ENCODE measurements around the gene SPON1. TPM values are rescaled to one million over a fixed set of nuclear protein-coding genes. Genes with fewer than 3 reads are reported as not detected.

Gene SPON1
- total and polyA plus RNA-seq, 10 of the 15 experiments (the other 5 are each of a cell fraction or from before 2014, with no cell fraction given), result 0.13 to 1.1 (median 0.18) TPM; not detected in 5

- no peak for FAIRE-seq
- ChIA-PET POLR2A (no interaction called here), CTCF (no interaction called here), SMC1A (ENCODE audit: uncharacterized antibody, unreplicated experiment) (interaction anchor here (0.6 to 1.1 kb wide), 4 partner anchors 9 to 359 kb away, joined by 3 to 6 read pairs (median 3); no protein-coding TSS in a partner anchor), RAD21 (ENCODE audit: unreplicated experiment) (no interaction called here)
- Histone ChIP-seq H3K27ac (ENCODE audit: control insufficient read depth, insufficient read depth) (no peak overlapping the region), H3K79me2 (ENCODE audit: control insufficient read depth, insufficient read depth, low read length) (no peaks in the 10 kb centered on the region), H3K27me3 (replicated peaks in 1 of 2; ENCODE audit: control insufficient read depth in 2 of 2, insufficient read depth in 2 of 2, low read length in 1 of 2) (no peaks in the 10 kb centered on the region), H4K20me1 (ENCODE audit: control insufficient read depth, insufficient read depth) (no peaks in the 10 kb centered on the region), H3K4me3 (no peak overlapping the region), H3K36me3 (ENCODE audit: control insufficient read depth in 2 of 2, insufficient read depth in 2 of 2, low read length in 1 of 2) (no peaks in the 10 kb centered on the region), H3K4me2 (ENCODE audit: control insufficient read depth, insufficient read depth) (no peak overlapping the region), H2AFZ (ENCODE audit: control insufficient read depth, low read depth, low read length) (no peak overlapping the region), H3K9me3 (replicated peaks; ENCODE audit: control insufficient read depth, insufficient read depth, low read length) (no peaks in the 10 kb centered on the region), H3K4me1 (ENCODE audit: control insufficient read depth, insufficient read depth, low read length) (no peaks in the 10 kb centered on the region), H3K9ac (ENCODE audit: control insufficient read depth, insufficient read depth, low read length) (no peak overlapping the region)
- DNase-seq (ENCODE audit: low read depth, low spot score), result no peak
- in situ Hi-C loops (cut with MboI) (no loop called here), intact Hi-C loops (cut with micrococcal nuclease; ENCODE audit: unreplicated experiment) (no loop called here)
- BruUV-seq (replicated peaks), result no TSS peak
- TF ChIP-seq, protein P1, sequence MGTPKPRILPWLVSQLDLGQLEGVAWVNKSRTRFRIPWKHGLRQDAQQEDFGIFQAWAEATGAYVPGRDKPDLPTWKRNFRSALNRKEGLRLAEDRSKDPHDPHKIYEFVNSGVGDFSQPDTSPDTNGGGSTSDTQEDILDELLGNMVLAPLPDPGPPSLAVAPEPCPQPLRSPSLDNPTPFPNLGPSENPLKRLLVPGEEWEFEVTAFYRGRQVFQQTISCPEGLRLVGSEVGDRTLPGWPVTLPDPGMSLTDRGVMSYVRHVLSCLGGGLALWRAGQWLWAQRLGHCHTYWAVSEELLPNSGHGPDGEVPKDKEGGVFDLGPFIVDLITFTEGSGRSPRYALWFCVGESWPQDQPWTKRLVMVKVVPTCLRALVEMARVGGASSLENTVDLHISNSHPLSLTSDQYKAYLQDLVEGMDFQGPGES (IDR thresholded peaks at IDR 0.05), result no peak
- no peak for TF ChIP-seq ZNF274 (IDR thresholded peaks at IDR 0.05; ENCODE audit: insufficient read depth, insufficient read length)
- TF ChIP-seq ASH2L (IDR thresholded peaks at IDR 0.05; ENCODE audit: borderline replicate concordance, low read depth), result no peak
- no peak for TF ChIP-seq NRF1 (conservative IDR thresholded peaks at IDR 0.05; ENCODE audit: low read depth, low read length)
- TF ChIP-seq ZBTB33 (IDR thresholded peaks at IDR 0.05), result no peak
- no peak for TF ChIP-seq POLR2A (IDR thresholded peaks at IDR 0.05; ENCODE audit: low read depth, low read length)
- no peak for TF ChIP-seq POU2F2 (IDR thresholded peaks at IDR 0.05; ENCODE audit: borderline replicate concordance, low read depth, low read length)
- no peak for TF ChIP-seq POLR2AphosphoS5 (IDR thresholded peaks at IDR 0.05; ENCODE audit: low read length)
- no peak for TF ChIP-seq GABPA (IDR thresholded peaks at IDR 0.05; ENCODE audit: low read depth)
- no peak for TF ChIP-seq PAX8 (IDR thresholded peaks at IDR 0.05)
- no peak for TF ChIP-seq KLF5 (IDR thresholded peaks at IDR 0.05; ENCODE audit: partially characterized antibody)
- ATAC-seq, result no peak
Measured at GRCh38 chr11:14212986-14213385, 250.5 kb downstream of the SPON1 start.
